Astrocyte (in vitro differentiated cells and primary cell): Measurements from ENCODE around the gene AP3B1.

ENCODE experiments used
- CTCF ChIP-seq: IDR thresholded peaks from 2 replicates; pipeline ENCODE4 v1.5.1; 2011; ENCODE audit warnings: low read depth, mild to moderate bottlenecking, inconsistent platforms, low read length, moderate library complexity; ENCODE audit not compliant: insufficient read depth
- EZH2 ChIP-seq: IDR thresholded peaks from 2 replicates; pipeline ENCODE4 v1.6.1; 2012; ENCODE audit warnings: mild to moderate bottlenecking, low read length, inconsistent platforms; ENCODE audit not compliant: insufficient read depth

GRCh38 chr5:78271766-78272165 is 22.7 kb downstream of the AP3B1 start:
- TF ChIP-seq EZH2 (no peak), CTCF (no peak)
